ENCODE data around the gene BCAS3.

DNA sequence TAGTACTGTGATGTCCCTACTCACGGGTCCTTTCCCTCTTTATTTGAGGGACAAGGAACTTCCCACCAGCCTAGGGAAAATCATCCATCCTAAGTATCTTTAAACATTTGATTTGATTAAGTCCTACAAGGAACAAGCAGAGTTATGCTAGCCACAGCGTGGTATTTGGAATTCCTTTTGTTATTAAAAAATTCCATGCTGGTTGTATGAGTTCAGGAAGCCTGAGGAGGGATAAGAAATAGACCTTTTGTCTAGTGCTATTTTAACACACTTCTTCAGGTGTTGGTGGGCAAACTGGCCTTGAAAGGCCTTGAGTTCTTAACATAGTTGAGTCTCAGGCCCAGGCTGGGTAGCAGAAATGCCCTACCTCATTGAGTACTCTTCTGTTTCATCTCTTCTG, 616.6 kb downstream of the BCAS3 start:
- TF ChIP-seq, protein P1, sequence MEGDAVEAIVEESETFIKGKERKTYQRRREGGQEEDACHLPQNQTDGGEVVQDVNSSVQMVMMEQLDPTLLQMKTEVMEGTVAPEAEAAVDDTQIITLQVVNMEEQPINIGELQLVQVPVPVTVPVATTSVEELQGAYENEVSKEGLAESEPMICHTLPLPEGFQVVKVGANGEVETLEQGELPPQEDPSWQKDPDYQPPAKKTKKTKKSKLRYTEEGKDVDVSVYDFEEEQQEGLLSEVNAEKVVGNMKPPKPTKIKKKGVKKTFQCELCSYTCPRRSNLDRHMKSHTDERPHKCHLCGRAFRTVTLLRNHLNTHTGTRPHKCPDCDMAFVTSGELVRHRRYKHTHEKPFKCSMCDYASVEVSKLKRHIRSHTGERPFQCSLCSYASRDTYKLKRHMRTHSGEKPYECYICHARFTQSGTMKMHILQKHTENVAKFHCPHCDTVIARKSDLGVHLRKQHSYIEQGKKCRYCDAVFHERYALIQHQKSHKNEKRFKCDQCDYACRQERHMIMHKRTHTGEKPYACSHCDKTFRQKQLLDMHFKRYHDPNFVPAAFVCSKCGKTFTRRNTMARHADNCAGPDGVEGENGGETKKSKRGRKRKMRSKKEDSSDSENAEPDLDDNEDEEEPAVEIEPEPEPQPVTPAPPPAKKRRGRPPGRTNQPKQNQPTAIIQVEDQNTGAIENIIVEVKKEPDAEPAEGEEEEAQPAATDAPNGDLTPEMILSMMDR (IDR thresholded peaks at IDR 0.05; ENCODE audit: low read depth, low read length, poor library complexity, severe bottlenecking), result no peak
- no peak for TF ChIP-seq EZH2phosphoT487 (IDR thresholded peaks at IDR 0.05; ENCODE audit: borderline replicate concordance, low read length)

Data from DOHH2 (cell line).